ENCODE measurements around the gene F12.
A peak's percentile ranks its signal among the peaks of the same experiment; 100 is the strongest.

The F12 gene

DNA sequence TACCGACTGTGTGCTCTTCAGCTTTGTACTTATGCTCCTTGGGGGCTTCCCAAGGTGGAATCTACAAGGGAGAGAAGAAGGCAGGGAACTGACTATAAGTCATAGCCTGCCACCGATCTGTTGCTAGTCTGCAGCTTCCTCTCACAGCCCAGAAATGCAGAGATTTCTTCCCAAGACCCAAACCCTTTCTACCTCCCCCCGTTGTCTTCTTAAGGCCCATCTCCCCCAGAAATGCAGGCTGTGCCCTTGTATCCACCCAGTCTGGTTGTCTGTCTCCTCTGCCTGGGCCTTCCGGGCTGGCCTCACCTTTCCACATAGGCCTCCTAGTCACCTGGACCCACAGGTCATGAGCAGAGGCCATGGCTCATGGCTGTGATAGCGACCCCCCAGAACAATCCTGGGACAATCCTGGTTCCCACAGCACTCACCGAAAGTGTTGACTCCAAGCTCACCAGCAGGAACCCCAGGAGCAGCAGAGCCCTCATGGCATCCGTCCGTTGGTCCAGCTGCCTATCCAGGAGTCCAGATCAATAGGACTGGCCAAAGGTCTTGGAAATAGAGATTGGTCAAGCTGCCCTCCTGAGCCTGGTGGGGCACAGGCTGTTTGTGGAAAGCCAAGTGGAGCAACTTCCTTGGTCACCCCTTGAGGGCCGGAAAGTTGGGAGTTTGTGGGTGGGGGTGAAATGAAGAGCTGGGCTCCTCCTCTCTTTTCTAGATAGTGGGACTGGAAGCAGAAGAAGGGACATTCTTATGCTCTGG is at the start of gene F12:
TSS of gene F12 (minus strand) at position 522 of the 759 bp plus-strand sequence. CDS start at position 485, 37 bp downstream.
- Mint-ChIP-seq H3K36me3 (ENCODE audit: low read depth) (no peaks in the 10 kb centered on the region), H3K27me3 (ENCODE audit: low read depth, poor library complexity) (peaks cover 71% of the 10 kb centered on the region), H3K27ac (no peak within 1 kb of the TSS), H3K9me3 (no peaks in the 10 kb centered on the region), H3K4me3 (no peak within 1 kb of the TSS), H3K4me1 (peaks cover 12% of the 10 kb centered on the region)
- no peak for DNase-seq
- TF ChIP-seq, protein P1, sequence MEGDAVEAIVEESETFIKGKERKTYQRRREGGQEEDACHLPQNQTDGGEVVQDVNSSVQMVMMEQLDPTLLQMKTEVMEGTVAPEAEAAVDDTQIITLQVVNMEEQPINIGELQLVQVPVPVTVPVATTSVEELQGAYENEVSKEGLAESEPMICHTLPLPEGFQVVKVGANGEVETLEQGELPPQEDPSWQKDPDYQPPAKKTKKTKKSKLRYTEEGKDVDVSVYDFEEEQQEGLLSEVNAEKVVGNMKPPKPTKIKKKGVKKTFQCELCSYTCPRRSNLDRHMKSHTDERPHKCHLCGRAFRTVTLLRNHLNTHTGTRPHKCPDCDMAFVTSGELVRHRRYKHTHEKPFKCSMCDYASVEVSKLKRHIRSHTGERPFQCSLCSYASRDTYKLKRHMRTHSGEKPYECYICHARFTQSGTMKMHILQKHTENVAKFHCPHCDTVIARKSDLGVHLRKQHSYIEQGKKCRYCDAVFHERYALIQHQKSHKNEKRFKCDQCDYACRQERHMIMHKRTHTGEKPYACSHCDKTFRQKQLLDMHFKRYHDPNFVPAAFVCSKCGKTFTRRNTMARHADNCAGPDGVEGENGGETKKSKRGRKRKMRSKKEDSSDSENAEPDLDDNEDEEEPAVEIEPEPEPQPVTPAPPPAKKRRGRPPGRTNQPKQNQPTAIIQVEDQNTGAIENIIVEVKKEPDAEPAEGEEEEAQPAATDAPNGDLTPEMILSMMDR (IDR thresholded peaks at IDR 0.05): no peak

DNA sequence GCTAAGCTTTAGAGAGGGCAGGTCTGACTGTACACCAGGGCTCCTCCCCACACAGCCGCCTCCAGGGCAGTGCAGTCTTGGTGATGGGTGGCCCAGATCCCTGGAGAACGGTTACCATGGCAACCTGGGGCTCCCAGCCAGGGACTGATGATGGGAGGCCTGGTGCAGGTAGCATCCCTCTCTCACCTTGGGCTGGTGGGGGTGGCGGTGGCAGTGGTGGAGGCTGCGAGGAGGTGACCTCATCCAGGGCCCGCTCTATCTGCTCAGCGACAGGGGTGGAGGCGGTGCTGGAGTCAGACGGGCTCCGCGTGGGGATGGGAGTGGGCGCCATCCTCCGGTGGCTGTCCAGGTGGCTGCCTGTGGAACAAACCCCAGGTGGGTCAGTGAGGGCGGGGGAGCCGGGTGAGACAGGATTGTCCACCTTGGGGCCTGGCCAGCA is 49.6 kb upstream of the F12 start:
- H3K27me3 Mint-ChIP-seq (ENCODE audit: low read depth, poor library complexity): peaks cover 2% of the 10 kb centered on the region
- peak; percentile 34 for DNase-seq
- TF ChIP-seq, protein P1 (IDR thresholded peaks at IDR 0.05): no peak
- no peak overlapping the region for H3K4me3 Mint-ChIP-seq
- no peaks in the 10 kb centered on the region for H3K9me3 Mint-ChIP-seq
- no peak overlapping the region for H3K27ac Mint-ChIP-seq
- H3K4me1 Mint-ChIP-seq: peaks cover 22% of the 10 kb centered on the region
- H3K36me3 Mint-ChIP-seq (ENCODE audit: low read depth): peaks cover 38% of the 10 kb centered on the region

DNA sequence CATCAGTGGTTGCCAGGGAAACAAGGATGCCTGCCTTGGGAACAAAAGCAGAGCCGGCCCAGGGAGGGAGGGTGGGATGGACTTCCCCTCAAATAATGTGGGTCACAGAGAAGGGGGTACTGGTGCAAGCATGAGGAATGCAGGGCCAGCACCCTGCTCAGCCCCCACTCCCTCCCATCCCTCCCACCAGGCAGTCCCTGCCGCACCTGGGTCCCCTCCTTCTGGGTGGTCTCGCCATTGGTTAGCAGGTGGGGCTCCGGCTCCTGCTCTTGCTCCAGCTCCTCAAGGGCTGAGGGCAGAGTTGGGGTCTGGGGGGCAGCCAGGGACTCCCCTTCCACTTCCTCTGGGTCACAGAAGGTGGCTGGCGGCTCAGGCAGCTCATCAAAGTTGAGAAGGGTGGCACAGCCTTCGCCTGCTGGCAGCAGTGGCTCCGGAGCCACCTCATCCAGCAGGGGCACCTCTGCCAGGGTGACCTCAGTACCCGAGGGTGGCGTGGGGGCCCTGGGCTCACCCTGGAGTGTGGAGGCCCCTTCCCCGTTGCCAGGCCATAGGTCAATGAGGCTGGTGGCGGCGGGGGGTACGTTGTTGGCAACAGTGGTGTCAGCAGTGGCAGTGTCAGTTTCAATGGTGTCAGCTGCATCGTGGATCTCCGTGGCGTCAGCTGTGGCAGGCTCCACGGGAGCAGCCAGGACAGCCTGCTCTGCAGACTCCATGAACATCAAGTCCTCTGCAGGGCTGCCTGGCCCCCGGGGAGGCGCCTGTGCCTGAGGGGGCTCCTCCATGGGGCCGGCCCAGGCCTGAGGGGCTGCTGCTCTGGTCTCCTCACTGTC is 48.7 kb upstream of the F12 start:
- H3K9me3 Mint-ChIP-seq: no peaks in the 10 kb centered on the region
- H3K36me3 Mint-ChIP-seq (ENCODE audit: low read depth): peaks cover 30% of the 10 kb centered on the region
- TF ChIP-seq, protein P1 (IDR thresholded peaks at IDR 0.05): no peak
- H3K4me1 Mint-ChIP-seq: peaks cover 31% of the 10 kb centered on the region
- DNase-seq: no peak
- peaks cover 4% of the 10 kb centered on the region for H3K27me3 Mint-ChIP-seq (ENCODE audit: low read depth, poor library complexity)
- H3K4me3 Mint-ChIP-seq: no peak overlapping the region
- no peak overlapping the region for H3K27ac Mint-ChIP-seq

DNA sequence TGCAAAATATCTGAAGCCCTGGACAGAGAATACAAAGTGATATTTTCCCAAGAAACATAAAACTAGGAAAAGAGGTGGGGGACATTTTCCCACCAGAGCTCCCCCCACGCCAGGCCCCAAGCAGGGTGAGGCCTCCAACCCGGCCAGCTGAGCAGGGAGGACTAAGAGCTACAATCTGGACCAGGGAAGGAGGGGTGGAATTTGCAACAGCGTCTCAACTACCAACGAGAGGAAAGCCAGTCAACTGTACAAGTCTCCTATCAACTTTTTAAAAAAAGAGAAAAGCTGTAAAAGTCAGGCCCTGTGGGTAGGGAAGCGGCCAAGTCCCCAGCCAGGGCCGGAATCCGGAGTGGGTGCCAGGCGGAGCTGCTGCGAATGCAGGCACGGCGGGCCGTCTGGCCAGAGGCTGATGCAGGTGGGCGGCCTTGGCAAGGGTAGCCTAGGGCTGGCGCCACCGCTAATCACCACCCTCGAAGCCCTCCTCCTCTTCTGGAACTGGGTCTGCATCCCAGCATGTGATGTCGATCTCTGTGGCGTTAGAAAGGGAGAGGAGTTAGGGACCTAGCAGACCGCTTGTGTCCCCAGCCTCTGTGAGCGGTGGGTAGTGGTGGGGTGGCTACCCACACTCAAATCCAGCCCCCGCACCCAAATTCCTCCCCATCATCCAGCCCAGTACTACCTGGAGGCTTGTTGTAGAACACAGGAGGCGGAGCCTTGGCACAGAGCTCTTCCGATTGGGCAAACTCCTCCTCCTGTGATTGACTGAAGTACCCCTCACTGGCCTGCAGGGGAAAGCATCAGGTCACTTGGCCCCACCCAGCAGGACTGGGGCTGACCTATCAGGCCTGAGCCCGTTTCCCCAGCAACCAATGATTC is 47.9 kb upstream of the F12 start:
- TF ChIP-seq, protein P1 (IDR thresholded peaks at IDR 0.05): peak; percentile 61
- Mint-ChIP-seq H3K27me3 (ENCODE audit: low read depth, poor library complexity) (peaks cover 7% of the 10 kb centered on the region), H3K36me3 (ENCODE audit: low read depth) (peaks cover 24% of the 10 kb centered on the region), H3K27ac (peak overlapping the region; percentile 97), H3K4me1 (peaks cover 34% of the 10 kb centered on the region), H3K9me3 (no peaks in the 10 kb centered on the region), H3K4me3 (peak overlapping the region; percentile 54)
- DNase-seq: peak; percentile 85

DNA sequence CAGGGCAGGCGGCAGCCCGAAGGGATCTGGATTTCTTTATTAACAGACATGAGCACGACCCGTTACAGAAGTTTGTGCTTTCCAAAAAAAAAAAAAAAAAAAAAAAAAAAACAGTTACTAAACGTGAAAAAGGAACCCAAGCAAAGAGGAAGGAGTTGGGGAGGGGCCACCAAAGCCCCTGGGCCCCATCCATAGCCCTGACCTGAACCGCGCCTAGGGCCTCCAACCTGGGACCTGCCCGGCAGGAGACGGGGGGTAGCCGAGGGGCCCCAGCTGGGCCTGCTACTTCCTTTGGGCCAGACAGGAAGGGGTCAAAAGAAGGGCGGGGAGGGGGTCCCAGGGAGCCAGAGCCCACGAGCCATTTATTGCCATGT is 47.2 kb upstream of the F12 start:
- peaks cover 36% of the 10 kb centered on the region for H3K4me1 Mint-ChIP-seq

More for the DNA sequence above, 47.2 kb upstream of the F12 start:
- DNase-seq: no peak
- Mint-ChIP-seq H3K27ac (peak overlapping the region; percentile 96), H3K9me3 (no peaks in the 10 kb centered on the region), H3K4me3 (peak overlapping the region; percentile 80), H3K27me3 (ENCODE audit: low read depth, poor library complexity) (peaks cover 8% of the 10 kb centered on the region), H3K36me3 (ENCODE audit: low read depth) (peaks cover 27% of the 10 kb centered on the region)
- TF ChIP-seq, protein P1 (IDR thresholded peaks at IDR 0.05): no peak

Data from nephron progenitor cell (in vitro differentiated cells).